HCT116 (cell line): ENCODE measurements around the gene ATP8A2.

ENCODE experiments used
- ATF3 ChIP-seq: IDR thresholded peaks from 2 replicates; pipeline ENCODE4 v1.6.1; 2012
- CTCF ChIP-seq, 3 experiments: fragments of 200-600 bp in 1 of 3; sonication (generic) in 1 of 3; IDR thresholded peaks in 2 of 3; conservative IDR thresholded peaks in 1 of 3; 2 replicates each; pipeline ENCODE4 v1.5.1; 2012 to 2017; ENCODE audit warnings: low read depth in 2 of 3, low read length in 2 of 3, antibody characterized with exemption in 1 of 3, borderline replicate concordance in 1 of 3, control low read depth in 1 of 3, mild to moderate bottlenecking in 1 of 3, mixed read lengths in 1 of 3, mixed run types in 1 of 3, moderate library complexity in 1 of 3; ENCODE audit not compliant: insufficient read depth in 1 of 3
- POLR2A ChIP-seq: IDR thresholded peaks from 2 replicates; pipeline ENCODE4 v1.7.0; 2011; ENCODE audit warnings: borderline replicate concordance; ENCODE audit not compliant: insufficient read depth, insufficient read length; ENCODE audit errors: extremely low read depth

- no peak for TF ChIP-seq CTCF (IDR thresholded peaks at IDR 0.05 in 2 of 3, conservative IDR thresholded peaks at IDR 0.05 in 1 of 3; ENCODE audit: borderline replicate concordance in 1 of 3, insufficient read depth in 1 of 3, low read depth in 2 of 3, low read length in 2 of 3)
- no peak for TF ChIP-seq POLR2A
- TF ChIP-seq ATF3: no peak
Measured at GRCh38 chr13:25857830-25858229, 486.1 kb downstream of the ATP8A2 start.
